HepG2 (cell line): ENCODE data around the gene CSDE1. TPM values are rescaled to one million over a fixed set of nuclear protein-coding genes. Genes with fewer than 3 reads are reported as not detected.

ENCODE experiments used
- ATF7 ChIP-seq, 2 experiments: fragments of 450-650 bp in 1 of 2; sonication (generic) in 1 of 2; formaldehyde crosslinking in 1 of 2; IDR thresholded peaks; 2 replicates each; pipeline versions ENCODE4 v1.4.0 to v1.6.1; 2016 to 2020; ENCODE audit warnings: antibody characterized with exemption in 1 of 2, mild to moderate bottlenecking in 1 of 2, missing genetic modification reagents in 1 of 2
- ATRX ChIP-seq: sonication (generic); formaldehyde crosslinking; IDR thresholded peaks from 2 replicates; pipeline ENCODE4 v1.4.0; 2020; ENCODE audit warnings: missing genetic modification reagents, borderline replicate concordance
- CHCHD3 ChIP-seq: sonication (generic); formaldehyde crosslinking; IDR thresholded peaks from 2 replicates; pipeline ENCODE4 v1.8.0; 2022; ENCODE audit warnings: mild to moderate bottlenecking, missing genetic modification reagents, moderate library complexity
- DNMT1 ChIP-seq: sonication (generic); formaldehyde crosslinking; IDR thresholded peaks from 2 replicates; pipeline ENCODE4 v1.5.1; 2020; ENCODE audit warnings: mild to moderate bottlenecking, missing genetic modification reagents
- ELF1 ChIP-seq: sonication (generic); formaldehyde crosslinking; IDR thresholded peaks from 2 replicates; pipeline ENCODE4 v1.4.0; 2020; ENCODE audit warnings: missing genetic modification reagents
- FOXJ3 ChIP-seq: sonication (generic); formaldehyde crosslinking; IDR thresholded peaks from 2 replicates; pipeline ENCODE4 v1.4.0; 2020; ENCODE audit warnings: missing genetic modification reagents, mild to moderate bottlenecking, borderline replicate concordance
- FOXP1 ChIP-seq, 2 experiments: fragments of 450-650 bp in 1 of 2; IDR thresholded peaks; 2 replicates each; pipeline ENCODE4 v1.6.1; 2017 to 2018; ENCODE audit warnings: antibody characterized with exemption in 1 of 2
- HNRNPUL1 ChIP-seq: fragments of 200-400 bp; formaldehyde crosslinking; IDR thresholded peaks from 2 replicates; pipeline ENCODE4 v1.6.1; 2017; ENCODE audit warnings: low read depth, mild to moderate bottlenecking, low read length, moderate library complexity
- KDM3A ChIP-seq: IDR thresholded peaks from 2 replicates; pipeline ENCODE4 v1.6.1; 2018; ENCODE audit warnings: low read depth, missing compliant biosample characterization
- KDM5B ChIP-seq: sonication (generic); formaldehyde crosslinking; IDR thresholded peaks from 2 replicates; pipeline ENCODE4 v1.4.0; 2020; ENCODE audit warnings: missing genetic modification reagents, mild to moderate bottlenecking, borderline replicate concordance
- NCOR1 ChIP-seq: fragments of 200-600 bp; sonication (generic); IDR thresholded peaks from 2 replicates; pipeline ENCODE4 v1.7.0; 2017; ENCODE audit warnings: antibody characterized with exemption, low read length, borderline replicate concordance
- NONO ChIP-seq, 2 experiments: fragments of 450-650 bp in 1 of 2; sonication (generic) in 1 of 2; formaldehyde crosslinking in 1 of 2; IDR thresholded peaks in 1 of 2; conservative IDR thresholded peaks in 1 of 2; 2 replicates each; pipeline versions ENCODE4 v1.6.1 to v1.8.0; 2017 to 2022; ENCODE audit warnings: mild to moderate bottlenecking in 1 of 2, missing genetic modification reagents in 1 of 2, moderate library complexity in 1 of 2
- RAD51 ChIP-seq: fragments of 450-650 bp; IDR thresholded peaks from 2 replicates; pipeline ENCODE4 v1.6.1; 2016; ENCODE audit warnings: borderline replicate concordance
- SIN3A ChIP-seq: IDR thresholded peaks from 2 replicates; pipeline ENCODE4 v1.6.1; 2011; ENCODE audit warnings: low read depth, mild to moderate bottlenecking, control low read depth, low read length, borderline replicate concordance
- SPEN ChIP-seq: sonication (generic); formaldehyde crosslinking; IDR thresholded peaks from 2 replicates; pipeline ENCODE4 v1.5.1; 2020; ENCODE audit warnings: low read depth, mild to moderate bottlenecking, missing genetic modification reagents
- ZBTB20 ChIP-seq: sonication (generic); formaldehyde crosslinking; IDR thresholded peaks from 2 replicates; pipeline ENCODE4 v1.8.1; 2023; ENCODE audit warnings: missing genetic modification reagents, low read depth, mild to moderate bottlenecking, borderline replicate concordance
- ZNF124 ChIP-seq: sonication (generic); formaldehyde crosslinking; IDR thresholded peaks from 2 replicates; pipeline ENCODE4 v1.4.0; 2020; ENCODE audit warnings: missing genetic modification reagents
- ZNF296 ChIP-seq: sonication (generic); formaldehyde crosslinking; conservative IDR thresholded peaks from 2 replicates; pipeline ENCODE4 v1.5.0; 2020; ENCODE audit warnings: mild to moderate bottlenecking, missing genetic modification reagents
- ZNF550 ChIP-seq: sonication (generic); formaldehyde crosslinking; IDR thresholded peaks from 2 replicates; pipeline ENCODE4 v1.4.0; 2020; ENCODE audit warnings: mild to moderate bottlenecking, missing genetic modification reagents, borderline replicate concordance
- ZNF776 ChIP-seq: sonication (generic); formaldehyde crosslinking; IDR thresholded peaks from 2 replicates; pipeline ENCODE4 v1.4.0; 2020; ENCODE audit warnings: mild to moderate bottlenecking, missing genetic modification reagents
- ZNF83 ChIP-seq: sonication (generic); formaldehyde crosslinking; IDR thresholded peaks from 2 replicates; pipeline ENCODE4 v1.4.0; 2020; ENCODE audit warnings: missing genetic modification reagents, mild to moderate bottlenecking, borderline replicate concordance
- ZNF850 ChIP-seq: sonication (generic); formaldehyde crosslinking; conservative IDR thresholded peaks from 2 replicates; pipeline ENCODE4 v1.9.0; 2021; ENCODE audit warnings: mild to moderate bottlenecking, missing genetic modification reagents
- polyA plus RNA-seq, 8 experiments: library from polyadenylated mRNA; depleted of rRNA in 3 of 8; stranded (reverse) in 7 of 8; unstranded in 1 of 8; fragments of >200 nt; fragmentation: Illumina TruSeq in 4 of 8; extraction: Trizol in 4 of 8; gene quantifications; 2 replicates each; pipeline versions ENCODE4 v1.2.1 to v1.2.3, GENCODE V29; 2011 to 2016; ENCODE audit warnings: low read depth in 4 of 8, missing spikeins in 1 of 8, mixed read lengths in 1 of 8; ENCODE audit not compliant: insufficient read depth in 1 of 8
- total RNA-seq, 5 experiments: library from RNA; depleted of rRNA; stranded (reverse); fragments of >200 nt; fragmentation: Illumina TruSeq; extraction: Trizol; gene quantifications; 2 replicates each; pipeline ENCODE4 v1.2.3, GENCODE V29; 2016; ENCODE audit warnings: low read depth in 1 of 5
- TF ChIP-seq, protein P1 (sequence below): sonication (generic); formaldehyde crosslinking; IDR thresholded peaks from 2 replicates; pipeline ENCODE4 v1.4.0; 2020; ENCODE audit warnings: missing genetic modification reagents, borderline replicate concordance
- TF ChIP-seq, protein P2 (sequence below): sonication (generic); formaldehyde crosslinking; IDR thresholded peaks from 2 replicates; pipeline ENCODE4 v1.9.0; 2021; ENCODE audit warnings: missing genetic modification reagents, mild to moderate bottlenecking, borderline replicate concordance
- TF ChIP-seq, protein P3 (sequence below): sonication (generic); formaldehyde crosslinking; IDR thresholded peaks from 2 replicates; pipeline ENCODE4 v1.8.1; 2022; ENCODE audit warnings: mild to moderate bottlenecking, missing genetic modification reagents

CSDE1 gene
- total and polyA plus RNA-seq, 2 of the 13 experiments (the other 11 are each of a cell fraction or from before 2014, with no cell fraction given) = 150 to 313 TPM

DNA sequence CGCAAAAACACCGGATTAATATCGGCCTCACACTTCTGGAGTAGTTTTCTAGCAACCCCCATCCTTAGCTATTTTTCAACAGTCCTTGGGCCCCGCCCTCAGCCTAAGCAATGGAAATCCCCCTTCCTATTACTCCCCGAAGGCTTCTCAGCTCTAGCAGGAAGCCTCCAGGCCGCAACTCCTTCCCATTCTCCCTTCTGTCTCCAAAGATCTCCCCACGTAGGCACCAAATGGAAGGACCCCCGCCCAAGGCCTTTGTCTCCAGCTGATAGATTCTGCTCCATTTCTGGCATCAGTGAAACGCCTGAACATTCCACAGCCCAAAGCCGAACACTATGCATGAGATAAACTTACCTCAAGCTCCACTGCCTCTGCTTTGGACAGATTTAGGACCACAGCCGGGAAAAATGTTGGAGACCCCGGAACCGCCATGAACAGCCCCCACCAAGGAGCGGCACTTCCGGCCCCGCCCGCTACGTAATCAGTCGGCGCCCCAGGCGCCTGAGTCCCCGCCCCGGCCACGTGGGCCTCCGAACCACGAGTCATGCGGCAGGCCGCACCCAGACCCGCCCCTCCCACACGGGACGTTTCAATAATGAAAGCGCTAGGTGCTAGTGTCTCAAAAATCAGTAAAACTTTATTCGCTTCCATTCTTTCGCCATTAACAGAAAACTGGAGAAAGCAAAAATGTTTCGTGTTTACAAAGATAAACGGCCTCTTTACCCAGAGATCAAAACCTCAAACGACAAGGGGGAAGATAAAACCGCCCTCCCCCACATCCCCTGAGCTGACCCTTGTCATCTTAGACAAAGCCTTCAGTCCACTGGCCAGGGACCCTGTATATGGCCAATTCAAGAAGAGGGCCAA, 41.2 kb downstream of the CSDE1 start, which contains the start of gene NRAS (continued):
- TF ChIP-seq, protein P1, sequence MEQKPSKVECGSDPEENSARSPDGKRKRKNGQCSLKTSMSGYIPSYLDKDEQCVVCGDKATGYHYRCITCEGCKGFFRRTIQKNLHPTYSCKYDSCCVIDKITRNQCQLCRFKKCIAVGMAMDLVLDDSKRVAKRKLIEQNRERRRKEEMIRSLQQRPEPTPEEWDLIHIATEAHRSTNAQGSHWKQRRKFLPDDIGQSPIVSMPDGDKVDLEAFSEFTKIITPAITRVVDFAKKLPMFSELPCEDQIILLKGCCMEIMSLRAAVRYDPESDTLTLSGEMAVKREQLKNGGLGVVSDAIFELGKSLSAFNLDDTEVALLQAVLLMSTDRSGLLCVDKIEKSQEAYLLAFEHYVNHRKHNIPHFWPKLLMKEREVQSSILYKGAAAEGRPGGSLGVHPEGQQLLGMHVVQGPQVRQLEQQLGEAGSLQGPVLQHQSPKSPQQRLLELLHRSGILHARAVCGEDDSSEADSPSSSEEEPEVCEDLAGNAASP (CRISPR knock-in tag) = 0 out of 2 replicates have a peak, but pooled peaks have one; percentile 61
- TF ChIP-seq KDM3A (CRISPR knock-in tag) (0 out of 2 replicates have a peak, but pooled peaks have one; percentile 39), CHCHD3 (0 out of 2 replicates have a peak, but pooled peaks have one; percentile 49), SPEN (peak; percentile 50; the same call in 1 of the 2 replicates), ZNF296 (no peak), ZNF124 (CRISPR knock-in tag) (0 out of 2 replicates have a peak, but pooled peaks have one; percentile 42), ZNF776 (peak; percentile 33; the same call in 1 of the 2 replicates), SIN3A (peak; percentile 97), ATRX (CRISPR knock-in tag) (no peak), NCOR1 (no peak; the same call in 1 of the 2 replicates), ZNF850 (no peak), NONO (IDR thresholded peaks at IDR 0.05) (no peak), NONO (CRISPR knock-in tag; conservative IDR thresholded peaks at IDR 0.05) (peak; percentile 37; the same call in 1 of the 2 replicates), ELF1 (CRISPR knock-in tag) (peak; percentile 95), FOXJ3 (CRISPR knock-in tag) (peak; percentile 36; the same call in 1 of the 2 replicates), ZBTB20 (CRISPR knock-in tag) (peak; percentile 30; the same call in 1 of the 2 replicates), RAD51 (peak; percentile 28; the same call in 1 of the 2 replicates), ATF7 (IDR thresholded peaks at IDR 0.05) (no peak), ATF7 (CRISPR knock-in tag; IDR thresholded peaks at IDR 0.05) (no peak), FOXP1 (IDR thresholded peaks at IDR 0.05) (no peak), FOXP1 (CRISPR knock-in tag; IDR thresholded peaks at IDR 0.05) (no peak), DNMT1 (CRISPR knock-in tag) (no peak), KDM5B (CRISPR knock-in tag) (peak; percentile 61; the same call in 1 of the 2 replicates), HNRNPUL1 (no peak), ZNF83 (CRISPR knock-in tag) (no peak), ZNF550 (CRISPR knock-in tag) (no peak)
- TF ChIP-seq, protein P2, sequence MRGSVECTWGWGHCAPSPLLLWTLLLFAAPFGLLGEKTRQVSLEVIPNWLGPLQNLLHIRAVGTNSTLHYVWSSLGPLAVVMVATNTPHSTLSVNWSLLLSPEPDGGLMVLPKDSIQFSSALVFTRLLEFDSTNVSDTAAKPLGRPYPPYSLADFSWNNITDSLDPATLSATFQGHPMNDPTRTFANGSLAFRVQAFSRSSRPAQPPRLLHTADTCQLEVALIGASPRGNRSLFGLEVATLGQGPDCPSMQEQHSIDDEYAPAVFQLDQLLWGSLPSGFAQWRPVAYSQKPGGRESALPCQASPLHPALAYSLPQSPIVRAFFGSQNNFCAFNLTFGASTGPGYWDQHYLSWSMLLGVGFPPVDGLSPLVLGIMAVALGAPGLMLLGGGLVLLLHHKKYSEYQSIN = no peak
- TF ChIP-seq, protein P3, sequence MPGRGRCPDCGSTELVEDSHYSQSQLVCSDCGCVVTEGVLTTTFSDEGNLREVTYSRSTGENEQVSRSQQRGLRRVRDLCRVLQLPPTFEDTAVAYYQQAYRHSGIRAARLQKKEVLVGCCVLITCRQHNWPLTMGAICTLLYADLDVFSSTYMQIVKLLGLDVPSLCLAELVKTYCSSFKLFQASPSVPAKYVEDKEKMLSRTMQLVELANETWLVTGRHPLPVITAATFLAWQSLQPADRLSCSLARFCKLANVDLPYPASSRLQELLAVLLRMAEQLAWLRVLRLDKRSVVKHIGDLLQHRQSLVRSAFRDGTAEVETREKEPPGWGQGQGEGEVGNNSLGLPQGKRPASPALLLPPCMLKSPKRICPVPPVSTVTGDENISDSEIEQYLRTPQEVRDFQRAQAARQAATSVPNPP (CRISPR knock-in tag) = no peak
